ENCODE data around the gene CHP1. TPM values are rescaled to one million over a fixed set of nuclear protein-coding genes. Genes with fewer than 3 reads are reported as not detected.

The CHP1 gene
- total and polyA plus RNA-seq, 2 of the 8 experiments (the other 6 are each of a cell fraction or from before 2014, with no cell fraction given), result 45.2 to 89.0 TPM

GRCh38 chr15:41283653-41284426 is 52.8 kb downstream of the CHP1 start (continued):
- TF ChIP-seq GABPA (IDR thresholded peaks at IDR 0.05; ENCODE audit: borderline replicate concordance, insufficient read depth, low read length) (no peak), TCF12 (IDR thresholded peaks at IDR 0.05; ENCODE audit: low read depth, low read length) (no peak), RBBP5 (IDR thresholded peaks at IDR 0.05; ENCODE audit: borderline replicate concordance, low read depth, low read length) (peak; percentile 94), HDAC2 (IDR thresholded peaks at IDR 0.05; ENCODE audit: borderline replicate concordance in 1 of 2, low read depth in 2 of 2, low read length in 2 of 2) (no peak), KDM1A (IDR thresholded peaks at IDR 0.05; ENCODE audit: borderline replicate concordance, low read length) (no peak), CEBPB (IDR thresholded peaks at IDR 0.05; ENCODE audit: low read depth, low read length) (no peak), ZNF274 (IDR thresholded peaks at IDR 0.05; ENCODE audit: borderline replicate concordance, extremely low read depth, low read length) (no peak), KDM4A (IDR thresholded peaks at IDR 0.05; ENCODE audit: low read depth, low read length, severe bottlenecking) (peak; percentile 52), NRF1 (IDR thresholded peaks at IDR 0.05; ENCODE audit: low read depth, low read length) (no peak), POLR2AphosphoS5 (IDR thresholded peaks at IDR 0.05; ENCODE audit: low read depth, low read length) (peak; percentile 87), CTCF (IDR thresholded peaks at IDR 0.05; ENCODE audit: control extremely low read depth in 1 of 3, insufficient read depth in 1 of 3, low read depth in 1 of 3, low read length in 3 of 3) (no peak), TEAD4 (IDR thresholded peaks at IDR 0.05; ENCODE audit: low read depth, low read length) (peak; percentile 23; the same call in 1 of the 2 replicates), SP2 (IDR thresholded peaks at IDR 0.05; ENCODE audit: low read length) (peak; percentile 94), CREB1 (IDR thresholded peaks at IDR 0.05) (peak; percentile 77), HDAC6 (IDR thresholded peaks at IDR 0.05; ENCODE audit: low read depth, low read length) (no peak), RNF2 (IDR thresholded peaks at IDR 0.05; ENCODE audit: borderline replicate concordance, low read depth, low read length, missing control alignments, poor library complexity, severe bottlenecking) (no peak)
- TF ChIP-seq, protein P1, sequence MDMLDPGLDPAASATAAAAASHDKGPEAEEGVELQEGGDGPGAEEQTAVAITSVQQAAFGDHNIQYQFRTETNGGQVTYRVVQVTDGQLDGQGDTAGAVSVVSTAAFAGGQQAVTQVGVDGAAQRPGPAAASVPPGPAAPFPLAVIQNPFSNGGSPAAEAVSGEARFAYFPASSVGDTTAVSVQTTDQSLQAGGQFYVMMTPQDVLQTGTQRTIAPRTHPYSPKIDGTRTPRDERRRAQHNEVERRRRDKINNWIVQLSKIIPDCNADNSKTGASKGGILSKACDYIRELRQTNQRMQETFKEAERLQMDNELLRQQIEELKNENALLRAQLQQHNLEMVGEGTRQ (IDR thresholded peaks at IDR 0.05; ENCODE audit: low read length), result peak; percentile 66
